Measurements from ENCODE around the gene BCDIN3D. TPM values are rescaled to one million over a fixed set of nuclear protein-coding genes. Genes with fewer than 3 reads are reported as not detected.

Gene BCDIN3D
- total and polyA plus RNA-seq, 9 of the 15 experiments (the other 6 are each of a cell fraction or from before 2014, with no cell fraction given) = 3.7 to 6.9 (median 5.6) TPM

DNA sequence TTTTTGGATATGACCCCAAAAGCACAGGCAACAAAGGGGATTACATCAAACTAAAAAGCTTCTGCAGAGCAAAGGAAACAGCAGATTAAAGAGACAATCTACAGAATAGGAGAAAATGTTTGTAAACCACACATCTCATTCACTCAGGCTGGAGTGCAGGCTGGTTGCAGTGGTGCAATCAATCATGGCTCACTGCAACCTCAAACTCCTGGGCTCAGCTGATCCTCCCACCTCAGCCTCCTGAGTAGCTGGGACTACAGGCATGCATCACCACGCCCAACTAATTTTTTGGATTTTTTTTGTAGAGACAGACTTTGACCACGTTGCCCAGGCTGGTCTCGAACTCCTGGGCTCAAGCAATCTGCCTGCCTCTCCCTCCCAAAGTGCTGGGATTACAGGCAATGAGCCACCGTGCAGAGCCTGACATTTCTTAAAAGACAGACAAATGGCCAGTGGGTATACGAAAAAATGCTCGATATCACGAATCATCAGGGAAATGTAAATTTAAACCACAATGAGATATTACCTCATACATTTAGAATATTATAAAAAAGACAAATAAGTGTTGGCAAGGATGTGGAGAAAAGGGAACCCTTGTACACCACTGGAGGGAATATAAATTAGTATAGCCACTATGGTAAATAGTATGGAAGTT, 24.5 kb downstream of the BCDIN3D start:
- WGBS (ENCODE audit: insufficient coverage, low coverage, missing lambda C conversion rate) = 58% methylated on average over 7 of the region's 7 CpGs
- Histone ChIP-seq H4K20me1 (replicated peaks; ENCODE audit: control insufficient read depth, insufficient read depth, low read length) (no peaks in the 10 kb centered on the region), H3K9ac (ENCODE audit: insufficient read depth in 1 of 2, low read depth in 2 of 2, low read length in 2 of 2) (no peak overlapping the region; a peak in 1 of 4 replicates), H3K79me2 (ENCODE audit: control insufficient read depth, insufficient read depth, low read length) (no peaks in the 10 kb centered on the region), H3K36me3 (ENCODE audit: control insufficient read depth, insufficient read depth, low read length) (peaks cover 5% of the 10 kb centered on the region; the same call in 2 of the 3 replicates), H3K27me3 (ENCODE audit: control insufficient read depth in 2 of 2, insufficient read depth in 2 of 2, low read length in 2 of 2) (no peaks in the 10 kb centered on the region), H3K4me3 (no peak overlapping the region), H3K4me2 (ENCODE audit: insufficient read depth, low read length) (no peak overlapping the region), H3K9me3 (replicated peaks; ENCODE audit: control insufficient read depth, insufficient read depth, low read depth, low read length) (no peaks in the 10 kb centered on the region), H3K27ac (ENCODE audit: extremely low read depth, low read depth, low read length) (no peak overlapping the region), H3K9me1 (ENCODE audit: control insufficient read depth, insufficient read depth, low read length) (no peaks in the 10 kb centered on the region), H3K4me1 (replicated peaks in 1 of 2; ENCODE audit: control insufficient read depth in 2 of 2, insufficient read depth in 2 of 2, low read length in 2 of 2) (peaks cover 2 to 5% of the 10 kb centered on the region in 2 experiments; a peak in 1 of 5 replicates), H2AFZ (ENCODE audit: low read depth, low read length) (no peak overlapping the region)
- BruUV-seq (replicated peaks) = no TSS peak
- FAIRE-seq (no peak), ATAC-seq (no peak), DNase-seq (ENCODE audit: extremely low read depth in 1 of 4, low spot score in 3 of 4) (no peak)
- ChIA-PET POLR2A (interaction anchor here (0.8 to 1.6 kb wide), 3 partner anchors 8 to 114 kb away, joined by 3 to 5 read pairs (median 3); no protein-coding TSS in a partner anchor), CTCF (ENCODE audit: low intra/inter-chr PET ratio) (no interaction called here)
- TF ChIP-seq ZNF444 (CRISPR knock-in tag; IDR thresholded peaks at IDR 0.05) (no peak), ZBTB7A (IDR thresholded peaks at IDR 0.05; ENCODE audit: borderline replicate concordance, control insufficient read depth, low read depth, low read length) (no peak)
- TF ChIP-seq, protein P1, sequence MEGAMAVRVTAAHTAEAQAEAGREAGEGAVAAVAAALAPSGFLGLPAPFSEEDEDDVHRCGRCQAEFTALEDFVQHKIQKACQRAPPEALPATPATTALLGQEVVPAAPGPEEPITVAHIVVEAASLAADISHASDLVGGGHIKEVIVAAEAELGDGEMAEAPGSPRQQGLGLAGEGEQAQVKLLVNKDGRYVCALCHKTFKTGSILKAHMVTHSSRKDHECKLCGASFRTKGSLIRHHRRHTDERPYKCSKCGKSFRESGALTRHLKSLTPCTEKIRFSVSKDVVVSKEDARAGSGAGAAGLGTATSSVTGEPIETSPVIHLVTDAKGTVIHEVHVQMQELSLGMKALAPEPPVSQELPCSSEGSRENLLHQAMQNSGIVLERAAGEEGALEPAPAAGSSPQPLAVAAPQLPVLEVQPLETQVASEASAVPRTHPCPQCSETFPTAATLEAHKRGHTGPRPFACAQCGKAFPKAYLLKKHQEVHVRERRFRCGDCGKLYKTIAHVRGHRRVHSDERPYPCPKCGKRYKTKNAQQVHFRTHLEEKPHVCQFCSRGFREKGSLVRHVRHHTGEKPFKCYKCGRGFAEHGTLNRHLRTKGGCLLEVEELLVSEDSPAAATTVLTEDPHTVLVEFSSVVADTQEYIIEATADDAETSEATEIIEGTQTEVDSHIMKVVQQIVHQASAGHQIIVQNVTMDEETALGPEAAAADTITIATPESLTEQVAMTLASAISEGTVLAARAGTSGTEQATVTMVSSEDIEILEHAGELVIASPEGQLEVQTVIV (CRISPR knock-in tag; IDR thresholded peaks at IDR 0.05; ENCODE audit: borderline replicate concordance) = no peak
- in situ Hi-C loops (cut with MboI) = no loop called here
- intact Hi-C loops (cut with micrococcal nuclease) = no loop called here
